ENCODE results near the gene MSH5.
A peak's percentile ranks its signal among the peaks of the same experiment; 100 is the strongest.

The MSH5 gene

GRCh38 chr6:31713465-31713864 is 26.3 kb upstream of the MSH5 start:
- DNase-seq (ENCODE audit: low read depth): no peak

DNA sequence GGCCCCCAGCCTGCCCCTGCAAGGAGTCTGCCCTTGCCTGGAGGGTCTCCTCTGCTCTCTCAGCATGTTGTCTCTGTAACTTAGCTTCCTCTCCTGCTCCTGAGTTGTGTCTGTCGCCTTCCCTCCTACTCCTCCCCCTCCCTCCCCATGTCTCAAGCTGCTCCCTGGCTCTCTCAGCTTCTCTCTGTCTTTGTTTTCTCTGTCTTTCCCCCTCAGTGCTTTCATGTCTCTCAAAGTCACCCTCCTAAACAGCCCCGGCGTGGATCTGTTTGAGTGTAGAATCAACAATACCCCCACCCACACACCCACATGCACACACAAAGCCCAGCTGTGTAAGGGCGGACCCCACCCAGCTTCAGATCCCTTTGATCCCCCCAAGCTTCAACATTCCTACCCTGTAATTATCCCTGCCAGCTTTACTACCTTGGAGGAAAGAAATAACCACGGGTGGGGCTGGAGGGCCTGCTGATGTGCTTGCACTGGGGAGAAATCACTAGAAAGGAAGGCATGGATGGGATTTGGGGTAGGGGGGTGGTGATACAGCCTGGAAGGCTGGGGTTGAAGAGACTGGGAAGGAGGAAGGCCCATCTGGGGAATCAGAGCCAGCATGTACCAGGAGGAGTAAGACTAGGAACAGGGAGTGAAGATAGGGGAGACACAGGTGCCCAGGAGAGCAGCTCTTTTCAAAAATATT is 25.7 kb upstream of the MSH5 start:
- no peak for DNase-seq (ENCODE audit: low read depth)

- no peak for DNase-seq (ENCODE audit: low read depth)
Observed at GRCh38 chr6:31715022-31715958, 24.5 kb upstream of the MSH5 start, which contains the start of gene LY6G6D. Gene LY6G6D, plus strand, starts transcription at chr6:31715348. Its CDS starts 8 bp downstream, at chr6:31715356.

GRCh38 chr6:31717499-31718222 is 22.1 kb upstream of the MSH5 start:
- DNase-seq (ENCODE audit: low read depth): no peak

- no peak for DNase-seq (ENCODE audit: low read depth)
Observed at GRCh38 chr6:31718265-31718664, 21.5 kb upstream of the MSH5 start.

- no peak for DNase-seq (ENCODE audit: low read depth)
Observed at GRCh38 chr6:31719001-31719400, 20.8 kb upstream of the MSH5 start.

DNA sequence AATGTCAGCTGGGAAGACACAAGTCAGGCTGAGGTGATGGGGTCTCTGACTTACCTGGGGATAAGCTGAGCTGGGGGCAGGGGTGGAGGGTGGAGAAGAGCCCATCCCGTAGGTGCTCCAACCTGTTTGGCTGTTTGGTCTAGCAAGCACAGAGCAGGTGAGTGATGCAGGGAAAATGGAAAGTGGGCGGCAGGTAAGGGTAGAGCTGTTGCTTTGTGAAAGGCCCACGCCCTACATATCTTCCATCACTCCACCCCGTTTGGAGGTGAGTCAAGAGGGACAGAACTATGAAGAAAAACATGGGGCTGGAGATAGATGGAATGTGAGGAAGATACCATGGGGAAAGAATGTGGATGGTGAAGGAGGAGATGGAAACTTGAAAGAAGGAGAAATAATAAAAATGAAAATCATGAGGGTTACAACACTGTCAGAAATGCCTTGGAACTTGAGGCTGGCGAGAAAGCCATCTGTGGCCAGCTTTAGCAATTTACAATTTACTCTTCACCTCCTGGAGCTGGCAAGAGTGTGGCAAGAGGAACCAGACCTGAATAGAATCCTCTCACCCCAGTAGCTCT is 19.5 kb upstream of the MSH5 start:
- no peak for DNase-seq (ENCODE audit: low read depth)

GRCh38 chr6:31721351-31722020 is 18.3 kb upstream of the MSH5 start, which contains the start of gene LY6G6C:
Gene LY6G6C, minus strand, starts transcription at chr6:31721746. Its CDS starts 67 bp downstream, at chr6:31721679.
- no peak for DNase-seq (ENCODE audit: low read depth)

GRCh38 chr6:31722173-31722572 is 17.6 kb upstream of the MSH5 start:
- no peak for DNase-seq (ENCODE audit: low read depth)

GRCh38 chr6:31723245-31723979 is 16.4 kb upstream of the MSH5 start, which contains the start of gene MPIG6B:
Gene MPIG6B, plus strand, starts transcription at chr6:31723373. Its CDS starts 11 bp downstream, at chr6:31723384.
- no peak for DNase-seq (ENCODE audit: low read depth)

DNA sequence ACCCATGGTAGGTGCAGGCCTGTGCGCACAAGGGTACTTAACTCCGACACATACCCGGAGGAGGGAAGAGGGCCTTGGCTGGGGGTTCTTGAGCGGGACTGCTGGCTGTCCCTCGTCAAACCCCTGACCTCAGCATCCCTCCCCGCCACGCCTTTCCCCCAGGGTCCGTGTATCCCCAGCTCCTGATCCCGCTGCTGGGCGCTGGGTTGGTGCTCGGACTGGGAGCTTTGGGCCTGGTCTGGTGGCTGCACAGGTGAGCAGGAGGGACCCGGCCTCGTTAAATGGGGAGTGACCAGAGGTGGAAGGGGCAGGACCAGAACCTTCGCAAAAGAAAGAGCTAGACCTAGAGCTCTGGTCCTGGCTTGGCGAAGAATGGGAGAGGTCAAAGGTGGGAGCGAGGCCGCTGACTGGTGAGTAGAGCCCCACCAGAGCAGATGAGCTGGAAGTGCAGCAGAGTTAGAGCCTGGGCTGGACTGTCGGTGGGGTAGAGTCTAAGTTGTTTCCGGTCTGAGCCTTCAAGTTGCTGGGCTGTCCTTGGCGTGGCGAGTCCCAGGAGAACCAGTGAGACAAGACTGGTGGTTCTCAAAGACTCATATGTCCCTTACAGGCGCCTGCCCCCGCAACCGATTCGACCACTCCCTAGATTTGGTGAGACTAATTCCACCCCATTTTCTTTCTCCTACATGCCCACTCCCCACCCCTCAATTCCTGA is 15.7 kb upstream of the MSH5 start:
- DNase-seq (ENCODE audit: low read depth): no peak

DNA sequence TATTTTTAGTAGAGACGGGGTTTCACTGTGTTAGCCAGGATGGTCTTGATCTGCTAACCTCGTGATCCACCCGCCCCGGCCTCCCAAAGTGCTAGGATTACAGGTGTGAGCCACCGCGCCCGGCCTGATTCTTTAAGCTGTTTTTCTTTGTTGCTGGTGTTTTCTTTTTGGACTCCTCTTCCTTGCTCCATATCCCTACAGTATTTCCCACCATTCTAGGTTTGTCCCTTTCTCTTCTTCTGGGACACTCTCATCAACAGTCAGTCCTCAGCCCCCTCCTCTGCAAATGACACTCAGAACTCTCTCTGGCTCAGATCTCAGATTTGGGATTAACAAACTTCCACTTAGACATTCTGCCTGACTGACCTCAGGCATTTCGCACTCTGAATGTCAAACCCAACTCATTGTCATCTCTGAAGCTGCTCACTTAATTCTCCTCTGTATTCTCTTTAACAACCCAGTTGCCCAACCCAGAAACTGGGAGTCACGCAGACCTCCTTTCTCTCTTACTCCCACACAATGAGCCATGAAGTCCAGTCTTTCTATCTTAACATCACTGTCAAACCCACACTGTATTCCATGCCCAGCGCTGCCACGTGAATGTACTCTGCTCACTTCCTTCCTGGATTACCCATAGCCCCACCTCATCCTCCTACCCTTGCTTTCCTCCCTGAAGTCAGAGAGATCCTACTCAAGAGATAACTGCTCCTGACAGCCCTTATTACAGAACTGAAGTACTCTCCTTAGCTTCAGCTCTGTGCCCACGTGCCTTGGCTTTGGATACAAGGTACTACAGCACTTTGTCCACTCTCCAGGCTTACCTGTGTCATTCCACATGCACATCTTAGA is 14.1 kb upstream of the MSH5 start:
- peak; percentile 90 for DNase-seq (ENCODE audit: low read depth)

DNA sequence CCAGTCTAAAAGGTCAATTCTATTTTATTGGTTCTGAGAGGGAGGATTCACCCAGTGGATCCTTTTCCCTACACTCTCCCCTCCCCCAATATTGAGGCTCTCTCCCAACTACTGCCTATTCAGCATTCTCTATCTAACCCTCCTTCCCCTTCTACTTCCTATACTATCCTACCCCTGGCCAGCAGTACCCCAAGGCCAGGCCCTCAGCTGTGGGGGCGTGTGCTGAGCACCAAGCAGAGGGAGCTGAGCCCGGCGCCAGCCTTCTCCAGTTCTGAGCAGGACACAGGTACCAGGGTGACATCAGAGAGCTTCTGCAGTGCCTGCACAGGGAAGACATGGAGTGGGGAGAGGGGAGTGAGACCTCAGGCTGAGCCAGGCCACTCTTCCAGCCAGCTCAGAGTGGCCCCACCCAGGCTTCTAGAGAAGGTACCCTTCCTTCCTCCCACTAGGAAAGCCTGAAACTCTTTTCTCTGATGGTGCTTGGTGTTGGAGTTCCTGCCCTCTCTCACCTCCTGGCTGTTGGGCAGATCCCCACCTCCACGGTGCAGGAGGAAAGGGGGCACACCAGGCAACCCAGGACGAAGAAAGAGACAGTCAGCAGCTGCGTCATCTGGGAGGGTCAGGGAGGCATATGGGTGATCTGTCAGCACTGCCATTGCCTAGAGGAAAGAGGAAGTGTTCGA is 12.6 kb upstream of the MSH5 start:
- DNase-seq (ENCODE audit: low read depth): no peak

DNA sequence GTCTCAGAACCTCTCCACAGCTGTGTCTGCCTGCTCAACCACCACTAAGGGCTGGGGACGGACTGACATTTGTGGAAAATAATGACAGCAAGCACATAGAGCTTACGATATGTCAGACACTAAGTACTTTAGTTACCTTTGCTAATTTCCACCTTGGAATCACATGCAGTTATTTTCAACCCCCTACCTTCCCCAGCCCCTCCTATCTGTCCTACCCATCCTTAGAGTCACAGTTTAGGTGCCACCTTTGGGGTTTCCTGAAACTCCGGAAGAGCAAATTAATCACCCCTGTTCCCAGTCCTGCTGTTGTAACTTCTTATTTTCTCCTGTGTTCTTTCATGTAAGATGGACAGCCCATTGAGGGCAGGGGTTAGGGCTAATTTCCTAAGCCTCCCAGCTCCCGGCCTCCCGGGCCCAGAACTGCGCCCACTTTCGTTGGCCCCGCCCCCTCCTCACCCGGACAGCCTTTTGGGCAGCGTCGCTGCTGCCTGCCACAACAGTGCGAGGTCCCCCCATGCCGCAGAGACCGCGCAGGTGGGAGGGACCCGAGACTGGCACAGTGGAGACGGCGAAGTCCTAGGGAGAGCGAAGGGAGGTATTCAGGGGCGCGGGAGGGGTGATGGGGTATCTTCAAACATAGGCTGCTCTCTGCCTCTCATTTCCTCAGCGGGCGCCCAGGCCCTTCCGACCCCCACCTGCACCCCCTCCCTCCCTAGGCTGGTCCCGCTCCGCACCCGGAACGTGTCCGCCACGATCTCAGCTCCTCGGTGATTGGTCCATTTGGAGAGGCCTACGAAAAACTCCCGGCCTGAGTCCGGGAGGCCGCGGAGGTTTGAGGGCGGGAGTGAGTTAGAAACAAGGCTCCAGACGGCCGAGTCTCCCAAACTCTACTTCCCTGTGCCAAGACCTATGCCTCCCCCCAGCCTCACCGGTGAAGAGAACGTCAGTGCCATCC is 11.8 kb upstream of the MSH5 start:
- DNase-seq (ENCODE audit: low read depth): no peak

DNA sequence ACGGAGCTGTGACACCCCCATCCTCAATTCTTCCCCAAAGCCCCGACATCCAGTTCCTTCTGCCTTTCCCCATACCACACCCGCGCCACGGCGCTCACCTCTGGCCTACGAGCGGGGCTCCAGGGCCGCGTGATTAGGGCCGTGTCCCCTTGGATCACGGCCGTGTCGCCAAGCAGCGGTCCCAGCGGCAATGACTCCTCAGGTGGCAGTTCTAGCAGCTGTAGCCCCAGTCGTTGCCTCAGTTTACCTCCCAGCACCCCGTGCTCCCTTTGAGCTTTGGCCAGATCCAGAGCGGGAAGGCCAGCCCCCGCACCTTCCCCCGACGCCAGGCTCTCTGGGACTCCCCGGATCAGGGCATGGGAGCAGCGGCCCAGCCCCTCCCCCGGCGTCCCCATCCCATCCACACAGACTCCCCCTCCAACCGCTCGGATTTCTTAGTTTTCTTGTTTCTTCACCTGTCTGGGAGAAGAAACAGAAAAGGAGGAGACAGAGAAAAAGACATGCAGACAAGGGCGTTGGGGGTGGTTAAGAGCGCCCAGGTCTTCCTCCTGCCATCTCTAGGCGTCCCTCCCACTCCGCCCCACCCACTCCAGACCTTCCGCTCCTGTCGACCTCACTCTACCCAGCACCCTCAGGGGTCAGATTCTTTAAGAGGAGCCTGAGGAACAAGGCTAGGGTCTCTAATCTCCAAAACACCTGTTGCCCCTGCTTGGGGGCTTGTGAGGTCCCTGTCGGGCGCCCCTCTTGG is 10.9 kb upstream of the MSH5 start, which contains the start of gene DDAH2:
Gene DDAH2 (minus strand): TSS at position 533 of the 748 bp plus-strand sequence. CDS start 138 bp downstream, at position 395.
- no peak for DNase-seq (ENCODE audit: low read depth)

DNA sequence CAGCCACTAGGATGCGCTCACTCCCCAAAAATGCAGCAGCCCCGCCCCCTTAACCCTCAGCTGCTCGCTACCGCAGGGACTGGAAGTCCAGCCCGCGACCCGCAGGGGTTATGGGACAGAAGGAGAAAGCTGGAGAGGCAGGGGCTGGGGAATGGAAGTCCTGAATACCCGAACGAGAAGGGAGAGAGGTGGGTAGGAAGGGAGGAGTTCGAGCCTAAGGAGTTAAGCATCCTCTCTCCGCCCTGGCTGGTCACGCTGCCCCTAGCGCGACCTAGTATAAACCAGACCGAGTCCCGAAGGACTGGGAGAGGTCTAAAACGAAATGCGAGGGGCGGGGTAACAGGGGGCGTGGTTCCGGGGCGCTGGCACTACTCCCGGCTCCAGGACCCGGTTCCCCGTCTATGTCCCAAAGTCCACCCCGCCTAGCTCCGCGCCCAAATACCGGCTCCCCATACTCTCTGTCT is 10.3 kb upstream of the MSH5 start:
- peak; percentile 81 for DNase-seq (ENCODE audit: low read depth)

Data from amniotic epithelial cell (primary cell).